HG03280 (cell line): ENCODE measurements around the gene SIRT5.

ENCODE experiments used
- ATAC-seq: cut with Tn5 transposase; IDR thresholded peaks from one replicate; pipeline ENCODE4 v1.9.1; 2021; ENCODE audit warnings: mild to moderate bottlenecking, moderate library complexity; ENCODE audit not compliant: unreplicated experiment

SIRT5 gene

DNA sequence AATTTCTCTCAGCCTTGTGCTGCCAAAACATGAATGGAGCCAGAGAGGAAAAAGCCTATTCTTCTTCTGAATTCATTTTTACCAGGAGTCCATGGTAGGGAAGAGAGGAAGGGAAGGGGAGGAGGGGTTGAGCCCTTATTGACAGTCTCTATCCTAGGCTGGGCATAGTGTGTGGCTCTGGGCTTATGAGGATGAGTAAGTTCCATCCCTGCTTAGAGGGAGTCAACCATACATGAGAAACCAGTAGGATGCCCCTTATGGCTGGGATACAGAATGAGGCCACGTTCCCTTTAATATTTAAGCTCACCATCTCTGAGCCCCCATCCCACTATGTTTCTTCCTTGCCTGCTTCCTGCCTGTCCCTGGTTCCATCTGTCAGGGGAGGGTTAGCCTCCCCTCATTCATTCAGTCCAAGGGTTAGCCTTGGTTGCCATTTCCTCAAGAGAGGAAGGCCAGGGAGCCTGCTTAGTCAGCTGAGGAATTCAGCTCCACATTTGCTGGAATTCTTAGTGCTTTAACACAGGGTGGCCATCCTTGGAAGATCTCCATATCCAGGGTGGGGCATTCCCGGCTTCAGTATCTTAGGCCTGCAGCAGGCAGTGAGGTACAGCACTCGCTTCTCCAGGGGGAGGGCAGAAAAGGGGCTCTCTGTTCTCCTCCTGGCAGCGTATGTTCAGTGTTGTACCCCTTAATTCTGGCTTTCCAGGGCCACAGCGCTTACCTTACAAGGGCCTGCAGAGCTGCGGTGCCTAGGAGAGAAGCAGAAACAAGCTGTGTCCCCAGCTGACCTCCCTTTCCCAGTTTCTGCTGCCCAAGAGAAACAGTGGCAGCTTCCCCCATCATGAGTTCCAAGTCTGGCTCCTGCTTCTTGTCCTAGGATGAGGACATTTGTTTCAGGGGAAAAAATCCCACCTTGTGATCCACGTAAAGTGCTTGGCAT is 12.5 kb downstream of the SIRT5 start:
- ATAC-seq, result no peak

DNA sequence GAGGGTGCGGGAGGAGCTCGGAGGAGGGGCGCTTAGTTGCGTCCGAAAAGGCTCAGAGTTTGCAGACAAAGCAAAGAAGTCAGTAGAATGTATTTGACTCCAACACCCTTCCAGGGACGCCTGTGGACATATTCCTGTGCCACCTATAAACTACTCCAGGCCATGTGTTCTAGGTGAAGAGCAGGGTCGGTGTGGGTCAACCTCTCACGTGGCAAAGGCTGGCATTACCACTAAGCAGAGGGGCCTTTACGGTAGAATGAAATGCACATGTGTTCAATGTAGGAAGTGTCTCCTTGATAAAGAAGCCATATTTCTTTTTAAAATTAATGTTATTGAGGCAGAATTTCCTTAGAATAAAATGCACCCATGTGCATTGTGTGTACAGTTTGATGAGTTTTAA is 15.4 kb downstream of the SIRT5 start:
- ATAC-seq, result no peak

DNA sequence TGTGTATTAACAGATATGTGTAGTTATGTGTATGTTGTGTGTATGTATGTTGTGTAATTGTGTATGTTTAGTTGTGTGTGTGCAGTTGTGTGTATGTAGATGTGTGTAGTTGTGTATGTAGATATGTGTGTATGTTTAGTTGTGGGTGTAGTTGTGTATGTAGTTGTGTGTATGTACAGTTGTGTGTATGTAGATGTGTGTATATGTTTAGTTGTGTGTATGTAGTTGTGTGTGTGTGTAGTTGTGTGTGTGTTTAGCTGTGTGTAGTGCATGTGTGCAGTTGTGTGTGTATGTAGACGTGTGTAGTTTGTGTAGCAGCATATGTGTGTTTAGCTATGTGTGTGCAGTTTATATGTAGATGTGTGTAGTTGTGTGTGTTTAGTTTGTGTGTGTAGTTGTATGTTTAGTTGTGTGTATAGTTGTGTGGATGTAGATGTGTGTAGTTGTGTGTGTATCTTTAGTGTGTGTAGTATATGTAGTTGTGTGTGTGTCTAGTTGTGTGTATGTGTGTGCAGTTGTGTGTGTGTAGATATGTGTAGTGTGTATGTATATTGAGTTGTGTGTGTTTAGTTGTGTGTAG is 16.3 kb downstream of the SIRT5 start:
- no peak for ATAC-seq

DNA sequence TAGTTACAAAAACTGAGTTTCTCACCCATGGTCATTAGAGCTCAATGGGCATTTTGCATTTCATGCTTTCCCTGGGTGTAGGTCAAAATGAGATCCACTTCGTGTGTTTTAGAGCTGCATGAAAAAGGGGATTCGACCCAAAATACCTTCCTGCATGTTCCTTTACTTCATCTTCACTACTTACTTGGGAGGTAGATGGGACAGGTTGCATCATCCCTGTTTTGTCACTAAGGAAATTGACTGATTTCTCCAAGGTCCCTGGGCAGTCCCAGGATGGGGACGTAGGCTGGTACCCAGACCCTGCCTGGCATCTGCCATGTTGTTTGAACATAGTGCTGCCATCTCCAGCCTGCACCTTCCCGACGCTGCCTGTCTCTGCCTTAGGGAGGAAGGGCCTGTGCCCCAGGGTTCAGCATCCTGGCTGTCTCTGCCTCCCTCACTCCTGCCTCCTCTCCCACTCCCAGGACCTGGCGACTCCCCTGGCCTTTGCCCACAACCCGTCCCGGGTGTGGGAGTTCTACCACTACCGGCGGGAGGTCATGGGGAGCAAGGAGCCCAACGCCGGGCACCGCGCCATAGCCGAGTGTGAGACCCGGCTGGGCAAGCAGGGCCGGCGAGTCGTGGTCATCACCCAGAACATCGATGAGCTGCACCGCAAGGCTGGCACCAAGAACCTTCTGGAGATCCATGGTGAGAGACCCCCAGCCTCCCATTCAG is 17.0 kb downstream of the SIRT5 start:
- no peak for ATAC-seq

DNA sequence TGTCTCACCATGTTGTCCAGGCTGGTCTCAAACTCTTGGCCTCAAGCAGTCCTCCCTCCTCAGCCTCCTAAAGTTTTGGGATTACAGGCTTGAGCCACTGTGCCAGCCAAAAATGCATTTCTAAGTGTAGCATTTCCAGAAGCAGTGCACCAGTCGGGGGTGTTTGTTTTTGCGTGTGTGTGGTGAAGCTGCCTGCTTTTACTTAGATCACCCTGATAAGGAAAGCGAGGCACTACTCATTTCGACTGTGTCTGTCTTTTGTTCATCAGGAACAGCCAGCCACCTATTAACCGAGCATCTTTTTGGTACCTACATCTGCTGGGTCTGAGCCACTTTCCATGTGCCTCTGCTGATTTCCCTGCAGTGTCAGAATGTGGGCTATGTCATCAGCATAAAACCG is 18.7 kb downstream of the SIRT5 start:
- ATAC-seq, result no peak

DNA sequence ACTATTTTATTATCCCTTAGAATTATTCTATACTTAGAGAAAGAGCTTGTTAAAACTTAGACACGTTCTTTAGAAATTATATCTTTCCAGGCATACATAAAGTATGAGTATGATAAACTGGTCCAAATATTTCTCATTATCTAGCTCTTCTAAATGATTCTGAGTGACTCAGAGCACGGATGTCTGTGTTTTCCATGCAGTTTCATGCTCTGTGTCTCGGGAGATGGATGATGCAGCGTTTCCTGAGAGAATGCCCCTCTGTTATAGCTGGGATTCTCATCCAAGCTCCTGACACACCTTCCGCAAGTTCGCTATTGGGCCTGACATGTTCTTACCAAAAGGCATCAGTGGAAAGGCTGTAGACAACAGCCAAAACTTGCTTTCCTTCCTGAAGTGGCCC is 19.3 kb downstream of the SIRT5 start:
- ATAC-seq, result no peak

DNA sequence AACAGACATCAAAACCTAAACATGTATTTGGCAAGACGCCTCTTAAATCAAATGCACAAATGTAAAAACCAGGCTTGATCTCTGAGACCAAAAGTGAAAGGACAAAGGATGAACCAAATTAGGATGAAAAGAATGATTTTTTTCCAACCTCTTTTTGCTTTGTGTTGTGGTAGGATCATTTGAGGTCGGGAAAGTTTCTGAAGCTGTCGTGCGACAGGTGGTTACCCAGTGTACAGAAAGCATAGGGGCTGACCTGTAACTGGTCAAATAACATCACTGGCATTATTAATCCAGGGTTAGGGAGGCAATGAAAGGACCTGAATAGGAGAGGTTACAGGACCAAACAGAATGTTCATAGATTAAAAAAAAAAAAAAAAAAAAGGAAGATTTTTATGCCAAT is 22.7 kb downstream of the SIRT5 start:
- ATAC-seq, result no peak

DNA sequence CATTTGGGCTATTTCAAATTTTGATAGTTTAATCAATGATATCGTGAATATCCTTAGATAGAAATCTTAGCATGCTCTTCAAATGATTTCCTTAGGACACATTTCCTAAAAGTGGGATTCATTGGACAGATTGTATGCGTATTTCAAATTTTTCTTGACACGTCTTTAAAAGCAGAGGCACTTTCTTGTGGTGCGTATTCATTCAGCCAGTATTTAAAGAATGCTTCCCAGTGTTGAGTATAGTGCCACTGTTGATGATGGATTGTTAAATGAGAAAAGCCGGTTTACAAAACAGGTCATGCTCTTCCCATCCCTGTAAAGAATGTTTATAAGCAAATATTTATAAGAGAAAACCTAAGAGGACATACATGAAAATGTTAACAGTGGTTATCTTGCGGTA is 25.6 kb downstream of the SIRT5 start:
- no peak for ATAC-seq

DNA sequence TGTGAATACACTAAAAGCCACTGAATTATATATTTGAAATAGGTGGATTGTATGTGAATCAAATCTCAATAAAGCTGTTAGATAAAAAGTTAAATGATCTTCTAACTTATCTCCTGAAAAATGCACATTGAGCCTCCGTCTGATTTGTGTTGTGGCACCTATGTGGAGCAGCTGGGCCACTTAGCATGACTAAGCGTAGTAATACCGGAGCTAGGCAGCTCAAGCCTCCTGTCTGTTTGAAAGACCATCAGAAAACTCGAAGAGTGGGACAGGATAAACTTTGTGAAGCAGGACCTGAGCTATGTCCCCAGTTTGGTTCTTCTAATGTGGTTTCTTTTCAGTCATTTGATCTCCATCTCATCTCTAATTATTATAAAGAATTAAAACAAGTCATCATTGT is 29.7 kb downstream of the SIRT5 start:
- no peak for ATAC-seq

DNA sequence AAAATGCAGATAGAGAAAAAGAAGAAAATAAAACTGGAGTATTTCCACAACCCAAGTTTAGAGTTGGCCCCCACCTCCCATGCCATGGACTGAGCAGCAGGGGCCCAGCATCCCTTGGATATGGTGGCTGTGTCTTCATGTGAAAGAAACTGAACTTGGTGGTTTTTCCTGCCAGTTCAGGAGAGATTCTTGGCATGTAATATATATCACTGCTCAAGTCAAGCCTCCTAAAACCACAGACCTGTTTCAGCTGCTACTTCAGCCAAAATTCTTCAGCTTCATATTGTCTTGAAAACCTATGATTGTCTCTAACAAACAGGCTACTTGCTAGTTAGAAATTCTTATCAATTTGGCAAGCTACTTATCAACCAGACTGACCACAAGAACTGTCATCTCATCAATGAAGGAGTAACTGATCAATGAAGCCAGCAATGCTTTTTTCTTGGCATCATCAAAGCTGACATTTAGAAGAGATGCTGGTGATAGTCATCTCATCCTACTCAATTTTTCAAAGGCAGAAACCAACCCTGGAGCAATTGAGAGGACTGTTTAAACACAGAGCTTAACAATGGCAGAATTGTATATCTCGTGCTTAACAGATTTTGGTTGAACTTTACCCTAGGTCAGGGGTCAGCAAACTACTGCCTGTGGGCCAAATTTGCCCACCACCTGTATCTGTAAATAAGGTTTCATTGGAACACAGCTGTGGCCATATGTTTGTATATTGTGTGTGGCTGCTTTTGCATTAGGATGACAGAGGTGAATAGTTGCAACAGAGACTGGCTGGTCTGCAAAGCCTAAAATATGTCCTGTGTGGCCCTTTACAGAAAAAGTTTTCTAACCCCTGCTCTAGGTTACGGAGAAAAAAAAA is 30.4 kb downstream of the SIRT5 start:
- no peak for ATAC-seq

DNA sequence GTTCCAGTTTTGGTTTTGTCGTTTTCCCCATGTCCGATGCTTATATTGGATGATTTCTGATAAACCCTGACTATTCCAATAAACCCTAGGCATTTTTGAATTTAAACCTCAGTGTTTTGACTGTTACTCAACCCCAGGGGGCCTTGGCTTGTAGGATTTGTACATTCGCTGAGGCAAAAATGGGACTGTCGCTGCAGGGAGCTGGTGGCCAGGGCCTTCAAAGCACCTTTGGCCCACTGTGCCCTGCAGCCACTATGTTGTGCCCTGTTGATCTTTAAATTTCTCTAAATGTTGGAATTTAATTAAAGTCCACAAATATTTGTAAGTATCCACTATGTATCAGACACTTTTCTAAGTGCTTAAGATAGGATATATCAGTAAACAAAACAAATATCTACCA is 31.2 kb downstream of the SIRT5 start:
- no peak for ATAC-seq

DNA sequence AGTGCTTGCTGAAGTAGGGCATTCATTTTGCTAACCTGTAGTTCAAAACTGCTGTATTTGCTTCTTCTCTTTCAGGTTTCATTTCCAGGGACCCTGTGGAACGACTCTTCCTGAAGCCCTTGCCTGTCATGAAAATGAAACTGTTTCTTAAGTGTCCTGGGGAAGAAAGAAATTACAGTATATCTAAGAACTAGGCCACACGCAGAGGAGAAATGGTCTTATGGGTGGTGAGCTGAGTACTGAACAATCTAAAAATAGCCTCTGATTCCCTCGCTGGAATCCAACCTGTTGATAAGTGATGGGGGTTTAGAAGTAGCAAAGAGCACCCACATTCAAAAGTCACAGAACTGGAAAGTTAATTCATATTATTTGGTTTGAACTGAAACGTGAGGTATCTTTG is 37.3 kb downstream of the SIRT5 start:
- no peak for ATAC-seq

DNA sequence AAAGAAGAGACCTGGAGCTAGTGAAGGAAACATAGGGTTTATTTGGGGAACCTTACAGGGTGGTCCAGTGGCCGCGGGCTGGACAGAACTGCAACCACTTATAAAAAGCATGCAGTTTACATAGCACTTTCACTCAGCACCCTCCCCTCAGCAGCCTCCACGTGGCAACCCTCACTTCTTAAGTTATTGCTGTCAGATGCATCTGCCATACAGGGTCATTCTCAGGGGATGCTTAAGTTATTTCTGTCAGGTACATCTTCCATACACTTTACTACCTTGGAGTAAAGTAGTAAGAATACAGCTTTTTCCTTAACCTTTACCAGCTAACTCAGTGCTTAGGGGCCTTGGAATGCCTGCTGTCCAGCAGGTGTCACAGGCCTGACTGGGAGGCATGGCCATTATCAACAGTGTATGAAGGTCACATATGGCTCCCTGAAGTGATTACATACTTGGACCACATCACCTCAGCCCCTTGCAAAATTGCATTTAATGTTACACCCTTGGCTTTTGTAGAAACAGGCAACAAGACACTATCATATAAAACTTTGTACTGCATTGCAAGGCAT is 38.7 kb downstream of the SIRT5 start:
- no peak for ATAC-seq

DNA sequence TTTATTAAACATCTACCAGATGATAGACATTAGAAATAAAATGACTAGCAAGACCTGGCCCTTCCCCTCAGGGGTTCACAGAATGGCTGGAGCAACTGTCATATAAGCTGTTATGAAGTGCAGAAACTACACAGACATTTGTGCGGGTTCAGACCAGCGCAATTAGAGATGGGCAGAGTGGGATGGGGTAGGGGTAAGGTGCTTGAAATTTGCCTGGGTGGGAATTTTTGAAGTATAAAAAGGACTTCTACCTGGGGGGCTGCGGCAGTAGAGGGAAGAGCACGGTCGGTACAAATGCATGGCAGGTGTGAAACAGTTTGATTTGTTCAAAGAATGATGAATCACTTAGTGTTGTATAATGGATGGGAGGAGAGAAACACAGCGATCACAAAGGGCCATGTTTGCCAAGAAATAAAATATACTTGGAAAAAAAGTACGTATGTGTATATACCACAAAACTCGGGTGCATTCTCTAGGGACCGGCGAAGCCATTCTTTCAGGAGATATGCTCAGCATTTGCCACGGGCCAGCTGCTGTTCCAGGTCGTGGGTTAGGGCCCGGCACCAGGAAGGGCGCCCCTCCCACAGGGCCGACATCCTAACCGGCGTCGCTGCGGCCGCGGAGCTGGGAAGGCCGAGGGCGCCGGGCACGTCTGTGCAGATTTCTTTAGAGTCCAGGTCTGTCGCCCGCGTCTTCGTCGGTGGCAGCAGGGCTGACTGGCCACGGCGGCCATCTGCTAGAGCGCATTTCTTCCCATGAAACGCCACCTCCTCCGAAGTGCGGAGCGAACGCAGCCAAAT is 39.9 kb downstream of the SIRT5 start:
- ATAC-seq, result peak; percentile 16

DNA sequence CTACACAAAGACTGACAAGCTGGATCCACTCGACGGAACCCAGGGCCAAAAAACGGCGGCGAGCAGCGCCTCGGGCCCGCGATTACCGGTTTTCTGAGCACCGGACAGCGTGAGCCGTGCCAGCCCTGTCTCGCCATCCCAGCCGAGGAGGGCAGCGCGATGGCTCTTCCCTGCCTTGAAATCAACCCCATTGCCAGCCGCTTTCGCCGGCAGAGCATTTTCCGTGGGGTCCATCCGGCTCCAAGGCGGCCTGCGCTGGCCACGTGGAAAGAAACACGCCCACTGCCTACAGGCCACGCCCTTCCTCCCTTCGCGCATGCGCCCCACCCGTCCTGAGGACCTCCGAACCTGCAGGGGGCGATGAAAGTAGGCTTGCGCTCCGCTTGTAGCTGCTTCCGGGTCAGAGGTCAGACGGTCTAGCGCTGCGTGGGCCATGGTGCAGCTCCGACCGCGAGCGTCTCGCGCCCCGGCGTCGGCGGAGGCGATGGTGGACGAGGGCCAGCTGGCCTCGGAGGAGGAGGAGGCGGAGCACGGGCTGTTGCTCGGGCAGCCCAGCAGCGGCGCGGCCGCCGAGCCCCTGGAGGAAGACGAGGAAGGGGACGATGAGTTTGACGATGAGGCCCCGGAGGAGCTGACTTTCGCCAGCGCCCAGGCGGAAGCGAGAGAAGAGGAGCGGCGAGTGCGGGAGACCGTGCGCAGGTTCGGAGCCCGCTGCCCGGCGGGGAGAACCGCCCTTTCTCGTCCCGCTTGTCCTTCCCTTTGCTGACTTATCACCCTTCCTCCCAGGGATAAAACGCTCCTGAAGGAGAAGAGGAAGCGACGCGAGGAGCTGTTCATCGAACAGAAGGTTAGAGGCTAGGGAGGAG is 40.8 kb downstream of the SIRT5 start, which contains the start of gene NOL7:
NOL7 (plus strand) TSS at position 410 of the 866 bp plus-strand sequence; CDS start at position 434, 24 bp downstream.
- ATAC-seq, result peak; percentile 91

DNA sequence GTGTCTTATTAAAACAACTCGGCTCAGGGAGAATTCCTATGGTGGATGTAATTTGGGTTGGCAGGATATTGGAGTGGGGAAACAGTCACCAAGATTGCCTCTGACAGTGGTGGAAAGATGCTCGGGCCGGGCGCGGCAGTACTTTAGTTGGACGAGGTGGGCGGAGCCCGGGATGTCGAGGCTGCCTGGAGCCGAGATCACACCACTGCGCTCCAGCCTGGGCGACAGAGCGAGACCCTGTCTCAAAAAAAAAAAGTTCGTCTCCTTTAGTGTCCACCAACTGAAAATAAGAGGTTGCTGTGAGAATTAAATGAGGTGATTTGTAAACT is 41.4 kb downstream of the SIRT5 start:
- no peak for ATAC-seq

DNA sequence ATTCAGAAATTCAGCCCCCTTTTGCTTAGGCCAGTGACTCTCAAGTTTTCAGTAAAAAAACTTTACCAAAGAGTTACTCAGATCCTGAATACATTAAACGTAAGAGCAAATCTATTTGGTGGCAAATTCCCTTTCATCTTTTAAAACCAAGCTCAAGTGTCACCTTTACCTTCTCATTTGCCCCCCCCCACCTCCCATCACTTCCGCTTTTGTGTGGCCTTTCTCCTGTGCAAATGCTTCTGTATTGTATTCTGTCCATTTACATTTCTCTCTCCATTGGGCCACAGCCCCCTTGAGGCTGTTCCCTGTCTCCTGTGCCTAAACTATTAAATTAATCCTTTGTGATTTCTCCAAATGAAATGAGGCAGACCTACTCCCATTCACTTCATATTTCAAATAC is 42.7 kb downstream of the SIRT5 start:
- ATAC-seq, result no peak

DNA sequence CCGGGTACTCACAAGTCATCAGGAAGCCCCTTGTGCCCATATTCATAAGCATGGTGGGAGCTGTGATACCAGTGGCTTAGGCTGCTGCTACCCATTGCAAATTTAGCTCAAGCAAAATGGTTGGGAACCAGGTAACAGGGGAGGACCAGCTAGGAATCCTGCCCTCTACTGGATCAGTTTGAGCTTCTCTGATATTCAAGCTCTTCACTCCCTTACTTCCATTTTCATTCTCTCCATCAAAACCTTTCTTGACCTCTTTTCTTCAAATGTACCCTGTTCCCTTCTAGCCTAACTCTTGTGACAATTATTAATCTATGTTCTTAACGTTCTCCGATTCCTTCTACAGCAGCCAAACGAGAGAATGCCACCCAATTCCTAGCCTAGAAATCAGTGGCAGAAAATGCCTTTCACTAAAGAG is 50.5 kb downstream of the SIRT5 start:
- no peak for ATAC-seq
